D721Med (cell line): Measurements from ENCODE around the gene B4GALT2.

Experiments
- DNase-seq: peaks from one replicate; pipeline ENCODE4 v3.0.0; 2011; ENCODE audit warnings: low spot score; ENCODE audit not compliant: insufficient read length
- FAIRE-seq: peaks from 2 replicates; lab custom pipeline; 2011; peaks lifted over from hg19 to GRCh38; lab: Jason Lieb, UNC
- TF ChIP-seq, protein P1 (sequence below): IDR thresholded peaks from 2 replicates; pipeline ENCODE4 v1.5.1; 2012; ENCODE audit warnings: mild to moderate bottlenecking, control low read depth; ENCODE audit not compliant: insufficient read depth; ENCODE audit errors: missing control alignments

Gene B4GALT2

DNA sequence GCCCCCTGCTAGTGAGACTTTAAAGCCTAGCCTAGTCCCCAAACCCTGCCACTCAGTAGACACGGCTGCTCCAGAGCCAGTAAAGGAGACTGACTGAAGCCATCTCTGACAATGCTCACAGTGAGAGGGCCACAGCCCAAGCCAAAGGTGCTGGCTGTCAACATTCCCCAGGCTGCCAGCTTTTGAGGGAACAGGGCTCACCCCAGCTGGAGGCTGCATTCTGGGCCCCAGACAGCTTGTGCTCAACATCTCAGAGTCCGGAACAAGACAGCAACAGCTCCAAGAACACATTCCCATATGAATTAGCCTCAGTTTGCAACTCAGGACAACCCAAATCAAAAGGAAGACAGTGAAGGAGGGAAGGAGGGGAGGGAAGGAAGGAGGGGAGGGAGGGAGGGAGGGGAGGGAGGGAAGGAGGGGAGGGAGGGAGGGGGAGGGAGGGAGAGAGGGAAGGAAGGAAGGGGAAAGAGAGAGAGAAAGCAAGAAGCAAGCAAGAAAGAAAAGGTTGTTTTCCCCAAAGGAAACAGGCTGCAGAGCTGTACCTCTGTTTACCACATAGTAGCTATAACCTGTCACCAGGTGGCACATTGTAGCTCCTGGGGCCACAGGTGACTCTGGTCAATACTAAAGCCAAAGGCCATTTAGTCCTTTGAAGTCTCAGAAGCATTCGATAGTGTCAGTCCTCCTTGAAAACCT lies 40.0 kb upstream of the B4GALT2 start:
- TF ChIP-seq, protein P1, sequence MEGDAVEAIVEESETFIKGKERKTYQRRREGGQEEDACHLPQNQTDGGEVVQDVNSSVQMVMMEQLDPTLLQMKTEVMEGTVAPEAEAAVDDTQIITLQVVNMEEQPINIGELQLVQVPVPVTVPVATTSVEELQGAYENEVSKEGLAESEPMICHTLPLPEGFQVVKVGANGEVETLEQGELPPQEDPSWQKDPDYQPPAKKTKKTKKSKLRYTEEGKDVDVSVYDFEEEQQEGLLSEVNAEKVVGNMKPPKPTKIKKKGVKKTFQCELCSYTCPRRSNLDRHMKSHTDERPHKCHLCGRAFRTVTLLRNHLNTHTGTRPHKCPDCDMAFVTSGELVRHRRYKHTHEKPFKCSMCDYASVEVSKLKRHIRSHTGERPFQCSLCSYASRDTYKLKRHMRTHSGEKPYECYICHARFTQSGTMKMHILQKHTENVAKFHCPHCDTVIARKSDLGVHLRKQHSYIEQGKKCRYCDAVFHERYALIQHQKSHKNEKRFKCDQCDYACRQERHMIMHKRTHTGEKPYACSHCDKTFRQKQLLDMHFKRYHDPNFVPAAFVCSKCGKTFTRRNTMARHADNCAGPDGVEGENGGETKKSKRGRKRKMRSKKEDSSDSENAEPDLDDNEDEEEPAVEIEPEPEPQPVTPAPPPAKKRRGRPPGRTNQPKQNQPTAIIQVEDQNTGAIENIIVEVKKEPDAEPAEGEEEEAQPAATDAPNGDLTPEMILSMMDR = no peak
- FAIRE-seq = no peak
- no peak for DNase-seq

DNA sequence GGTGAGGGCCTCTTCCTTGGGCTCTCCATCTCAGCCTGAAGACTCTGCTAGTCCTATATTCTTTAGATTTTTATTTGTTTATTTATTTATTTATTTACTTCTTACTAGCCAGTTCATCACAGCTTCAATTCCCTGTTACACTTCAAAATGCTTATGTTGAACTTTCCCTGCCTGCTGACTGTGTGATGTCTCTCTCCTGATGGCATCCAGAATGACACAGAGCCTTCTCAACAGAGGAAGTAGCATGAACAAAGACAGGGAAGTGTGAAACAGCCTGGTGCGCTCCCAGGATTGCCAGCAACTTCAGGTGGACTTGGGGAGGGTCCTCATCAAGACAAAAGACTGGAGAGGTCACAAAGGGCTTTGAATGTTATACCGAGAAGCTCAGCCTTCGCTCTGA lies 36.6 kb upstream of the B4GALT2 start:
- TF ChIP-seq, protein P1 = no peak
- DNase-seq (no peak), FAIRE-seq (no peak)

DNA sequence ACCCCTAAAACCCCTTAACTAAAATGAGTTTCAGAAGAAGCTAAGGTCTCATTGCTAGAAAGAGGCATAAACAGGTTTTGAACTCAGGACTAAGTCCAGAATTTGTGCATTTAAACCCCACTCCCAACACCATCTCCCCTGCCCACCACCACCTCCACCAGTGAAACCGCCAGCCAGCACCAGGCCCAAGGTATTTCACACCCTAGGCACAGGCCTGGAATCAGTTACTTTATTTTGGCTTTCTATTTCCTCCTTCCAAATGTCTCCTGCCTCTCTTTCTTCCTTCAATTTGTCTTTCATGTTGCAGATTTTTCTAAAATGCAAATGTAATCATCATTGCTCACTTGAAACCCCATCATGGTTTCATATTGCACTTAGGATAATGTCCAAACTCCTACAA lies 34.1 kb upstream of the B4GALT2 start:
- TF ChIP-seq, protein P1 = no peak
- DNase-seq (no peak), FAIRE-seq (no peak)

- DNase-seq (no peak), FAIRE-seq (no peak)
- TF ChIP-seq, protein P1 = no peak
Measured at GRCh38 chr1:43945674-43946235, 33.3 kb upstream of the B4GALT2 start.

DNA sequence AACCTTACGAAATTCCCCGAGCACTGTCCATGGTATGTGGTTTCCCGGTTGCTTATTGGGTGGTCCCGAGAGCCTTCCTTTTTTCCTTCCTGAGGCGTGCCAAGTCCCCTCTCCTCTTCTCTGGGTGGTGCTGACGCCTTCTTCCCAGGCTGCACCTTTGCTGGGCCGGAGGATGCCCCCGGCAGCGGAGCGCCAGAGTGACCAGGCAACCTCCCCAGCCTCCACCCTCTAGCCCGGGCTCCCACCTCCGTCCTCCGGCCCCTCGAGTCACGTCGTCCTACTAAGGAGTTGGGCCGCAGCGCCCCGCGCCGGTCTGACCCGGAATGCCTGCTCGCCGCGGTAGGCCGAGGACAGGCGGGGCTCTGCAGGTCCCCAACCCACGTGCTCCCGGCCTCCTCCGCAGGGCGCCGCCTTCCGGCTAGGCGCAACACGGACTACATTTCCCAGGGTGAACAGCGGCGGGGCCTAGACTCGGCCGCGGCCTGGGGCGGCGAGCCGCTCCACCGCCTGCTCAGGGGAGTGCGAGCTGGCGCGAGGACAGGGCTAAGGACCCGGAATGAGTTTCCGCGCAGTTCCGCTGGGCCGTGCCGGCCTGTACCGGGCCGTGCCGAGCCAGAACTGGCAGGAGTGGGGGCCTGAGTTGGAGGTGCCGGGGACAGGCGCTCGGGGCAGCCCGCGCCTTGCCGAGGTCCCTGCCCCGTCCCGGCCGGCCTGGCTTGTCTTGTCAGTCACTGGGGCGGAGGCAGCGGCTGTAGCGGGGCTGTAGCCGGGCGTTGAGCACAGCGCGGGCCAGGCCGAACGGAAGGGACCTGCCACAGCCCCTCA lies 32.6 kb upstream of the B4GALT2 start, which contains the start of gene IPO13:
Gene IPO13 (plus strand): TSS at position 715 of the 825 bp plus-strand sequence. CDS start 651 bp downstream, outside the sequence.
- TF ChIP-seq, protein P1 = peak; percentile 56
- DNase-seq = peak; percentile 98
- FAIRE-seq = no peak

DNA sequence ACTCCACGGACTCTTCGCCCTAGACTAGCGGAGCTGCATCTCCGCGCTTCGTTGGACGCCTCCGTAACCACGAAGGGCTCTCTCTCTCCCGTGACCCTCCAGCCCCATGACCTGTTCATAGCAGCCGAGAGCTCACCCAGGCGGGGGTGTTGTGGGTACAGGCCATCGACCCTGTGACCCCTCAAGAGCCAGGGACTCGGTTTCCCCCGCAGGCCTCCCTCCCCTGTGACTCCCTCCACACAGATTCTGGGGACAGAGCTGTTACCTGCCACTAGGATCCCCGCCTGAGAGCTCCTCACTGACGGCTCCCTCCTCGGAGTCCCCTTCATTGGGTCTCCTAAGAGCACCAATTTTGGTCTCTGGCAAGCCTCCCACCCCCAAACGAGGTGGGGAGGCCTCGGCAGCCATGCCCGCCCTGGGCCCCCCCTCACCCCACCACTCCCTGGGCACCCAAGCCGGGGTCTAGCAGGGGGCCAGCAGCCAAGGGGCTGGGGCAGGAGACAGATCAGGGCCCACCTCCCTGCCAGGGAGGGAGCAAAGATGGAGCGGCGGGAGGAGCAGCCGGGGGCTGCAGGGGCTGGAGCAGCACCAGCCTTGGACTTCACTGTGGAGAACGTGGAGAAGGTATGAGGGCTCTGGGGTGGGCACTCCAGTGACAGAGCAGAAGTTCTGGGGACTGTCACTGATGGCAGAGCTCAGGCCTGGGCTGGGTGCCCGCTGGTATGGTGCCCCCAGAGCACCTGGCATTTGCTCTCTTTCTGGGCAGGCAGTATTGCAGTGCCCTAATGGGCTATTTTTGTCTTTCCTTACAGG lies 31.7 kb upstream of the B4GALT2 start:
- FAIRE-seq (no peak), DNase-seq (no peak)
- TF ChIP-seq, protein P1 = no peak
